ENCODE results near the gene GFRA1.

DNA sequence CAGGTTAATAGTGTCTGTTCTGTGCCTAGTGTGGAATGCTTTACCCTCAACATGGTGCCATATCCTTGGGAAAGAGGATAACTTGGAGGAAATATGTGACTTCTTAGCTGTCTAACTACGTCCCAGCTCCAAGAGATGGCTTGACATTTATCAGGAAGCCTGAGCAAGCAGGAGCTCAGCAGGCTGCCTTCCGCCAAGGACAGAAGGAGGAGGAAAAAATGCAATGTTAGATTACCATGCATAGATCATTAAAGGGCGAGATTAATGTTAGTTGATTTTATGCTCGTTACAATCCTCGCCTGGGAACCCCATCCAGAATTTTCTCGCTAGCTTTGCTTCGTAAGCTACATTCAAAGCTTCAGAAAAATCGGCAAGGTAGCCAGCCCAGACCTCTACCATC lies 97.8 kb downstream of the GFRA1 start:
- TF ChIP-seq JUND (IDR thresholded peaks at IDR 0.05) (no peak), POLR2A (IDR thresholded peaks at IDR 0.05; ENCODE audit: borderline replicate concordance, extremely low read depth, insufficient read depth, insufficient read length) (no peak), EZH2 (IDR thresholded peaks at IDR 0.05) (no peak), CEBPB (IDR thresholded peaks at IDR 0.05; ENCODE audit: low read depth) (no peak), ZNF274 (IDR thresholded peaks at IDR 0.05; ENCODE audit: low read depth, low read length) (no peak), YY1 (IDR thresholded peaks at IDR 0.05; ENCODE audit: extremely low read depth, insufficient replicate concordance, low read depth, low read length) (no peak), SIN3A (IDR thresholded peaks at IDR 0.05; ENCODE audit: low read depth) (no peak), ELF1 (IDR thresholded peaks at IDR 0.05; ENCODE audit: borderline replicate concordance, low read depth) (no peak), EZH2phosphoT487 (IDR thresholded peaks at IDR 0.05; ENCODE audit: borderline replicate concordance) (no peak), CBX3 (IDR thresholded peaks at IDR 0.05; ENCODE audit: low read depth) (no peak), ATF3 (IDR thresholded peaks at IDR 0.05) (no peak)
- TF ChIP-seq, protein P1, sequence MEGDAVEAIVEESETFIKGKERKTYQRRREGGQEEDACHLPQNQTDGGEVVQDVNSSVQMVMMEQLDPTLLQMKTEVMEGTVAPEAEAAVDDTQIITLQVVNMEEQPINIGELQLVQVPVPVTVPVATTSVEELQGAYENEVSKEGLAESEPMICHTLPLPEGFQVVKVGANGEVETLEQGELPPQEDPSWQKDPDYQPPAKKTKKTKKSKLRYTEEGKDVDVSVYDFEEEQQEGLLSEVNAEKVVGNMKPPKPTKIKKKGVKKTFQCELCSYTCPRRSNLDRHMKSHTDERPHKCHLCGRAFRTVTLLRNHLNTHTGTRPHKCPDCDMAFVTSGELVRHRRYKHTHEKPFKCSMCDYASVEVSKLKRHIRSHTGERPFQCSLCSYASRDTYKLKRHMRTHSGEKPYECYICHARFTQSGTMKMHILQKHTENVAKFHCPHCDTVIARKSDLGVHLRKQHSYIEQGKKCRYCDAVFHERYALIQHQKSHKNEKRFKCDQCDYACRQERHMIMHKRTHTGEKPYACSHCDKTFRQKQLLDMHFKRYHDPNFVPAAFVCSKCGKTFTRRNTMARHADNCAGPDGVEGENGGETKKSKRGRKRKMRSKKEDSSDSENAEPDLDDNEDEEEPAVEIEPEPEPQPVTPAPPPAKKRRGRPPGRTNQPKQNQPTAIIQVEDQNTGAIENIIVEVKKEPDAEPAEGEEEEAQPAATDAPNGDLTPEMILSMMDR (IDR thresholded peaks at IDR 0.05 in 2 of 3, conservative IDR thresholded peaks at IDR 0.05 in 1 of 3; ENCODE audit: borderline replicate concordance in 1 of 3, insufficient read depth in 1 of 3, low read depth in 2 of 3, low read length in 2 of 3): no peak
- TF ChIP-seq, protein P2, sequence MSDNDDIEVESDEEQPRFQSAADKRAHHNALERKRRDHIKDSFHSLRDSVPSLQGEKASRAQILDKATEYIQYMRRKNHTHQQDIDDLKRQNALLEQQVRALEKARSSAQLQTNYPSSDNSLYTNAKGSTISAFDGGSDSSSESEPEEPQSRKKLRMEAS (IDR thresholded peaks at IDR 0.05): no peak
